ENCODE measurements around the gene SLX4IP. TPM values are rescaled to one million over a fixed set of nuclear protein-coding genes. Genes with fewer than 3 reads are reported as not detected.

Gene SLX4IP
- total and polyA plus RNA-seq, 2 of the 13 experiments (the other 11 are each of a cell fraction or from before 2014, with no cell fraction given), result 3.6 to 7.3 TPM

DNA sequence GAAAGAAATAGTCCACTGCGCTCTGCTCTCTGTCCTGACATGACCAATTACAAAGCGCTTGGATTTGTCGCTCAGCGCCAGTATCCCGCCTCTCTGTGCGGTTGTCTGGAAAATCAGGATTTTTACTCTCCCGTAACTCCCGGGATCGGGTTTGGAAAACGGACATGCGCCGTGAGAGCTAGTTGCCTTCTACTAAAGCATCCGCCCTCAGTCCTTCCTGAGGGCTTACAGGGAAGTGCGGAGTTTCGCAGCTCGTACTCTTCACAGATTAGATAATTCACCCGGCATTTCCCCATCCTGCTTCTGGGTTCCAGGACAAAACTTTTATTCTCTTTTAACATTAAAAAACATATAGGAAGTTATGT lies 656 bp upstream of the SLX4IP start (continued):
- no peak for TF ChIP-seq SCMH1 (CRISPR knock-in tag; IDR thresholded peaks at IDR 0.05; ENCODE audit: borderline replicate concordance)
- no peak for TF ChIP-seq ZMYM2 (CRISPR knock-in tag; IDR thresholded peaks at IDR 0.05)
- TF ChIP-seq, protein P1, sequence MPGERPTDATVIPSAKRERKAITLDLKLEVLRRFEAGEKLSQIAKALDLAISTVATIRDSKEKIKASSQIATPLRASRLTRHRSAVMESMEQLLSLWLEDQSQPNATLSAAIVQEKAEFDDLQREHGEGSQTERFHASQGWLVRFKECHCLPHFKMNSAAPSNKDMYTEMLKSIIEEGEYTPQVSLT (CRISPR knock-in tag; IDR thresholded peaks at IDR 0.05; ENCODE audit: borderline replicate concordance, low read depth), result no peak
- TF ChIP-seq PRPF4 (IDR thresholded peaks at IDR 0.05; ENCODE audit: low read depth, low read length, poor library complexity, severe bottlenecking), result peak; percentile 46
- TF ChIP-seq NFYB (CRISPR knock-in tag; IDR thresholded peaks at IDR 0.05), result peak; percentile 90
- TF ChIP-seq RAD21 (CRISPR knock-in tag; IDR thresholded peaks at IDR 0.05), result peak; percentile 3; the same call in 1 of the 2 replicates
- TF ChIP-seq PITX1 (CRISPR knock-in tag; IDR thresholded peaks at IDR 0.05), result no peak
- TF ChIP-seq, protein P2, sequence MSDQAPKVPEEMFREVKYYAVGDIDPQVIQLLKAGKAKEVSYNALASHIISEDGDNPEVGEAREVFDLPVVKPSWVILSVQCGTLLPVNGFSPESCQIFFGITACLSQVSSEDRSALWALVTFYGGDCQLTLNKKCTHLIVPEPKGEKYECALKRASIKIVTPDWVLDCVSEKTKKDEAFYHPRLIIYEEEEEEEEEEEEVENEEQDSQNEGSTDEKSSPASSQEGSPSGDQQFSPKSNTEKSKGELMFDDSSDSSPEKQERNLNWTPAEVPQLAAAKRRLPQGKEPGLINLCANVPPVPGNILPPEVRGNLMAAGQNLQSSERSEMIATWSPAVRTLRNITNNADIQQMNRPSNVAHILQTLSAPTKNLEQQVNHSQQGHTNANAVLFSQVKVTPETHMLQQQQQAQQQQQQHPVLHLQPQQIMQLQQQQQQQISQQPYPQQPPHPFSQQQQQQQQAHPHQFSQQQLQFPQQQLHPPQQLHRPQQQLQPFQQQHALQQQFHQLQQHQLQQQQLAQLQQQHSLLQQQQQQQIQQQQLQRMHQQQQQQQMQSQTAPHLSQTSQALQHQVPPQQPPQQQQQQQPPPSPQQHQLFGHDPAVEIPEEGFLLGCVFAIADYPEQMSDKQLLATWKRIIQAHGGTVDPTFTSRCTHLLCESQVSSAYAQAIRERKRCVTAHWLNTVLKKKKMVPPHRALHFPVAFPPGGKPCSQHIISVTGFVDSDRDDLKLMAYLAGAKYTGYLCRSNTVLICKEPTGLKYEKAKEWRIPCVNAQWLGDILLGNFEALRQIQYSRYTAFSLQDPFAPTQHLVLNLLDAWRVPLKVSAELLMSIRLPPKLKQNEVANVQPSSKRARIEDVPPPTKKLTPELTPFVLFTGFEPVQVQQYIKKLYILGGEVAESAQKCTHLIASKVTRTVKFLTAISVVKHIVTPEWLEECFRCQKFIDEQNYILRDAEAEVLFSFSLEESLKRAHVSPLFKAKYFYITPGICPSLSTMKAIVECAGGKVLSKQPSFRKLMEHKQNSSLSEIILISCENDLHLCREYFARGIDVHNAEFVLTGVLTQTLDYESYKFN (CRISPR knock-in tag; conservative IDR thresholded peaks at IDR 0.05), result 0 out of 2 replicates have a peak, but pooled peaks have one; percentile 1
- no peak for TF ChIP-seq NFE2 (CRISPR knock-in tag; IDR thresholded peaks at IDR 0.05)
- no peak for TF ChIP-seq NBN (conservative IDR thresholded peaks at IDR 0.05)
- no peak; the same call in 1 of the 2 replicates for TF ChIP-seq ZNF557 (CRISPR knock-in tag; IDR thresholded peaks at IDR 0.05)
- TF ChIP-seq, protein P3, sequence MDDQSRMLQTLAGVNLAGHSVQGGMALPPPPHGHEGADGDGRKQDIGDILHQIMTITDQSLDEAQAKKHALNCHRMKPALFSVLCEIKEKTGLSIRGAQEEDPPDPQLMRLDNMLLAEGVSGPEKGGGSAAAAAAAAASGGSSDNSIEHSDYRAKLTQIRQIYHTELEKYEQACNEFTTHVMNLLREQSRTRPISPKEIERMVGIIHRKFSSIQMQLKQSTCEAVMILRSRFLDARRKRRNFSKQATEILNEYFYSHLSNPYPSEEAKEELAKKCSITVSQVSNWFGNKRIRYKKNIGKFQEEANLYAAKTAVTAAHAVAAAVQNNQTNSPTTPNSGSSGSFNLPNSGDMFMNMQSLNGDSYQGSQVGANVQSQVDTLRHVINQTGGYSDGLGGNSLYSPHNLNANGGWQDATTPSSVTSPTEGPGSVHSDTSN (CRISPR knock-in tag; IDR thresholded peaks at IDR 0.05; ENCODE audit: borderline replicate concordance), result no peak; the same call in 1 of the 2 replicates
- TF ChIP-seq ZNF546 (CRISPR knock-in tag; conservative IDR thresholded peaks at IDR 0.05), result 0 out of 2 replicates have a peak, but pooled peaks have one; percentile 14
- TF ChIP-seq KLF16 (CRISPR knock-in tag; IDR thresholded peaks at IDR 0.05), result no peak
- TF ChIP-seq, protein P4, sequence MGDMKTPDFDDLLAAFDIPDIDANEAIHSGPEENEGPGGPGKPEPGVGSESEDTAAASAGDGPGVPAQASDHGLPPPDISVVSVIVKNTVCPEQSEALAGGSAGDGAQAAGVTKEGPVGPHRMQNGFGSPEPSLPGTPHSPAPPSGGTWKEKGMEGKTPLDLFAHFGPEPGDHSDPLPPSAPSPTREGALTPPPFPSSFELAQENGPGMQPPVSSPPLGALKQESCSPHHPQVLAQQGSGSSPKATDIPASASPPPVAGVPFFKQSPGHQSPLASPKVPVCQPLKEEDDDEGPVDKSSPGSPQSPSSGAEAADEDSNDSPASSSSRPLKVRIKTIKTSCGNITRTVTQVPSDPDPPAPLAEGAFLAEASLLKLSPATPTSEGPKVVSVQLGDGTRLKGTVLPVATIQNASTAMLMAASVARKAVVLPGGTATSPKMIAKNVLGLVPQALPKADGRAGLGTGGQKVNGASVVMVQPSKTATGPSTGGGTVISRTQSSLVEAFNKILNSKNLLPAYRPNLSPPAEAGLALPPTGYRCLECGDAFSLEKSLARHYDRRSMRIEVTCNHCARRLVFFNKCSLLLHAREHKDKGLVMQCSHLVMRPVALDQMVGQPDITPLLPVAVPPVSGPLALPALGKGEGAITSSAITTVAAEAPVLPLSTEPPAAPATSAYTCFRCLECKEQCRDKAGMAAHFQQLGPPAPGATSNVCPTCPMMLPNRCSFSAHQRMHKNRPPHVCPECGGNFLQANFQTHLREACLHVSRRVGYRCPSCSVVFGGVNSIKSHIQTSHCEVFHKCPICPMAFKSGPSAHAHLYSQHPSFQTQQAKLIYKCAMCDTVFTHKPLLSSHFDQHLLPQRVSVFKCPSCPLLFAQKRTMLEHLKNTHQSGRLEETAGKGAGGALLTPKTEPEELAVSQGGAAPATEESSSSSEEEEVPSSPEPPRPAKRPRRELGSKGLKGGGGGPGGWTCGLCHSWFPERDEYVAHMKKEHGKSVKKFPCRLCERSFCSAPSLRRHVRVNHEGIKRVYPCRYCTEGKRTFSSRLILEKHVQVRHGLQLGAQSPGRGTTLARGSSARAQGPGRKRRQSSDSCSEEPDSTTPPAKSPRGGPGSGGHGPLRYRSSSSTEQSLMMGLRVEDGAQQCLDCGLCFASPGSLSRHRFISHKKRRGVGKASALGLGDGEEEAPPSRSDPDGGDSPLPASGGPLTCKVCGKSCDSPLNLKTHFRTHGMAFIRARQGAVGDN (CRISPR knock-in tag; IDR thresholded peaks at IDR 0.05), result no peak
- TF ChIP-seq, protein P5, sequence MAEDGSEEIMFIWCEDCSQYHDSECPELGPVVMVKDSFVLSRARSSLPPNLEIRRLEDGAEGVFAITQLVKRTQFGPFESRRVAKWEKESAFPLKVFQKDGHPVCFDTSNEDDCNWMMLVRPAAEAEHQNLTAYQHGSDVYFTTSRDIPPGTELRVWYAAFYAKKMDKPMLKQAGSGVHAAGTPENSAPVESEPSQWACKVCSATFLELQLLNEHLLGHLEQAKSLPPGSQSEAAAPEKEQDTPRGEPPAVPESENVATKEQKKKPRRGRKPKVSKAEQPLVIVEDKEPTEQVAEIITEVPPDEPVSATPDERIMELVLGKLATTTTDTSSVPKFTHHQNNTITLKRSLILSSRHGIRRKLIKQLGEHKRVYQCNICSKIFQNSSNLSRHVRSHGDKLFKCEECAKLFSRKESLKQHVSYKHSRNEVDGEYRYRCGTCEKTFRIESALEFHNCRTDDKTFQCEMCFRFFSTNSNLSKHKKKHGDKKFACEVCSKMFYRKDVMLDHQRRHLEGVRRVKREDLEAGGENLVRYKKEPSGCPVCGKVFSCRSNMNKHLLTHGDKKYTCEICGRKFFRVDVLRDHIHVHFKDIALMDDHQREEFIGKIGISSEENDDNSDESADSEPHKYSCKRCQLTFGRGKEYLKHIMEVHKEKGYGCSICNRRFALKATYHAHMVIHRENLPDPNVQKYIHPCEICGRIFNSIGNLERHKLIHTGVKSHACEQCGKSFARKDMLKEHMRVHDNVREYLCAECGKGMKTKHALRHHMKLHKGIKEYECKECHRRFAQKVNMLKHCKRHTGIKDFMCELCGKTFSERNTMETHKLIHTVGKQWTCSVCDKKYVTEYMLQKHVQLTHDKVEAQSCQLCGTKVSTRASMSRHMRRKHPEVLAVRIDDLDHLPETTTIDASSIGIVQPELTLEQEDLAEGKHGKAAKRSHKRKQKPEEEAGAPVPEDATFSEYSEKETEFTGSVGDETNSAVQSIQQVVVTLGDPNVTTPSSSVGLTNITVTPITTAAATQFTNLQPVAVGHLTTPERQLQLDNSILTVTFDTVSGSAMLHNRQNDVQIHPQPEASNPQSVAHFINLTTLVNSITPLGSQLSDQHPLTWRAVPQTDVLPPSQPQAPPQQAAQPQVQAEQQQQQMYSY (CRISPR knock-in tag; IDR thresholded peaks at IDR 0.05), result peak; percentile 98
